Kidney (tissue), 14 donors: ENCODE measurements around the gene AFDN. TPM values are rescaled to one million over a fixed set of nuclear protein-coding genes. Genes with fewer than 3 reads are reported as not detected.

Experiments
- DNase-seq, 5 donors: peaks; one replicate each; pipeline ENCODE4 v3.0.0-alpha.2; 2013 to 2020
- FAIRE-seq: peaks from 2 replicates; lab custom pipeline; 2012; peaks lifted over from hg19 to GRCh38; lab: Jason Lieb, UNC
- H3K27ac ChIP-seq, 2 donors: one replicate each; pipeline ENCODE4 v1.7.0; 2013; ENCODE audit warnings: low read depth in 2 of 2, low read length in 2 of 2, inconsistent platforms in 1 of 2
- H3K27me3 ChIP-seq: one replicate; pipeline ENCODE4 v1.7.1; 2013; ENCODE audit warnings: low read length, inconsistent platforms; ENCODE audit not compliant: control insufficient read depth, insufficient read depth
- H3K36me3 ChIP-seq, 3 donors: one replicate each; pipeline versions ENCODE4 v1.7.0 to v1.7.1; 2013; ENCODE audit warnings: low read length in 3 of 3, control low read depth in 1 of 3, inconsistent platforms in 1 of 3; ENCODE audit not compliant: insufficient read depth in 3 of 3, control insufficient read depth in 2 of 3
- H3K4me1 ChIP-seq, 3 donors: one replicate each; pipeline versions ENCODE4 v1.7.0 to v1.7.1; 2013; ENCODE audit warnings: low read length in 3 of 3, inconsistent platforms in 1 of 3, low read depth in 1 of 3; ENCODE audit not compliant: control insufficient read depth in 2 of 3, insufficient read depth in 2 of 3
- H3K4me3 ChIP-seq, 3 donors: one replicate each; pipeline versions ENCODE4 v1.7.0 to v1.8.1; 2013; ENCODE audit warnings: low read length in 3 of 3, control low read depth in 1 of 3, inconsistent platforms in 1 of 3
- H3K9ac ChIP-seq, 3 donors: one replicate each; pipeline versions ENCODE4 v1.7.0 to v1.7.1; 2013; ENCODE audit warnings: low read length in 3 of 3, control low read depth in 1 of 3, inconsistent platforms in 1 of 3
- H3K9me3 ChIP-seq, 3 donors: one replicate each; pipeline versions ENCODE4 v1.7.0 to v1.7.1; 2013; ENCODE audit warnings: low read length in 3 of 3, control low read depth in 1 of 3, inconsistent platforms in 1 of 3; ENCODE audit not compliant: control insufficient read depth in 2 of 3, insufficient read depth in 1 of 3
- CTCF ChIP-seq: IDR thresholded peaks from 3 replicates; pipeline ENCODE4 v1.5.1; 2012; ENCODE audit warnings: mild to moderate bottlenecking, moderate library complexity, borderline replicate concordance; ENCODE audit not compliant: insufficient read depth; ENCODE audit errors: extremely low read depth
- intact Hi-C: fragments of 100-400 bp; cut with DNase I; formaldehyde crosslinking; loops from one replicate; pipeline ENCODE4 v1.11.1; 2022
- polyA plus RNA-seq: library from polyadenylated mRNA; stranded (reverse); fragments of 350-450 nt; fragmentation: Illumina TruSeq; extraction: RNeasy Lipid Tissue Mini Kit (QIAGEN cat#74804); gene quantifications from one replicate; pipeline ENCODE4 v1.2.3, GENCODE V29; 2014; ENCODE audit warnings: low read depth, low replicate concordance; ENCODE audit not compliant: insufficient read depth
- total RNA-seq: library from RNA; stranded (reverse); fragmentation: NEBNext Ultra II Directional; extraction: Animal tissue kit (Norgen Biotek cat#: 25700); gene quantifications from one replicate; pipeline ENCODE4 v1.2.1, GENCODE V29; 2021
- donor health status: control.
- donor health status: control.
- donor health status: control.
- donor health status: control.
- donor health status: control.
- donor health status: DM: yes; HTN: yes; CAD: no.
- donor health status: Normal renal cell carcinoma (clear cell type).

Gene AFDN
- total and polyA plus RNA-seq, 2 donors from 2014 or later, result 21.5 to 175 TPM

GRCh38 chr6:167970230-167970629 is 143.5 kb downstream of the AFDN start:
- Histone ChIP-seq H3K27me3 (no peaks in the 10 kb centered on the region), H3K4me1 (peaks cover 0 to 2% (median 2%) of the 10 kb centered on the region in 3 donors), H3K9me3 (no peaks in the 10 kb centered on the region), H3K9ac (no peak overlapping the region), H3K27ac (no peak overlapping the region), H3K4me3 (no peak overlapping the region), H3K36me3 (peaks cover 13 to 23% (median 19%) of the 10 kb centered on the region in 3 donors)
- intact Hi-C loops, result no loop called here
- no peak for TF ChIP-seq CTCF
- DNase-seq, result no peak
- no peak for FAIRE-seq

DNA sequence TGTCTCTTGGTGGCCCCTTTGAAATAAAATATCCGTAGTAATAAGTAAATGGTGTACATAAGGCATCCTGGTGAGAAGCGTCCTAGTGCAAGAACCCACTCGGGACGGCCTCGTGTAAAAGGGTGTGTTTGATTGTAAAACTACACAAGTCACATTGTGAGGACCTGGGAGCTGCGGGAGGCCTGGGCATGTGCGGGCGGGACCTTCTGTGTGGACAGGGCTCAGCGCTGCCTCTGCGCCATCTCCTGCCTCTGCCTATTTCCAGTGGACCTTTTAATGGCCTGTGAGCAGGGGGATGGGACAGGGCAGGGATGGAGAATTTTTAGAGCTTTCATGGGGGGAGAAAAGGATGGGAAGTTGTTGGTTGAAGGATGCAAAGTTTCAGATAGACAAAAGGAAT is 145.5 kb downstream of the AFDN start:
- FAIRE-seq (no peak), DNase-seq (no peak)
- H3K9me3 ChIP-seq, result no peaks in the 10 kb centered on the region
- intact Hi-C loops, result no loop called here
- no peak for TF ChIP-seq CTCF
- no peak overlapping the region for H3K27ac ChIP-seq
- no peak overlapping the region for H3K4me3 ChIP-seq
- no peak overlapping the region for H3K9ac ChIP-seq
- H3K4me1 ChIP-seq, result no peaks in the 10 kb centered on the region
- no peaks in the 10 kb centered on the region for H3K27me3 ChIP-seq
- peaks cover 9 to 15% (median 15%) of the 10 kb centered on the region in 3 donors for H3K36me3 ChIP-seq

GRCh38 chr6:167973148-167973885 is 146.6 kb downstream of the AFDN start:
- TF ChIP-seq CTCF, result no peak
- peaks cover 4 to 10% (median 10%) of the 10 kb centered on the region in 3 donors for H3K36me3 ChIP-seq
- H3K9me3 ChIP-seq, result no peaks in the 10 kb centered on the region
- H3K9ac ChIP-seq, result no peak overlapping the region
- H3K4me1 ChIP-seq, result no peaks in the 10 kb centered on the region
- H3K4me3 ChIP-seq, result no peak overlapping the region
- FAIRE-seq, result no peak
- H3K27ac ChIP-seq, result no peak overlapping the region
- H3K27me3 ChIP-seq, result no peaks in the 10 kb centered on the region
- no peak for DNase-seq
- intact Hi-C loops, result no loop called here
